ENCODE data around the gene SHB. TPM values are rescaled to one million over a fixed set of nuclear protein-coding genes. Genes with fewer than 3 reads are reported as not detected.
"Not testable (repeated sequence)": the region's sequence is repeated elsewhere in the genome, so short reads cannot be mapped to it uniquely, and the experiment has no call there.

Gene SHB
- total RNA-seq, 1 experiment from 2014 or later, result 20.7 TPM

GRCh38 chr9:37910271-37910670 lies 158.8 kb downstream of the SHB start:
- DNase-seq (ENCODE audit: low spot score), result no peak
- ChIA-PET POLR2A (ENCODE audit: low non-redundant PET) (no interaction called here), CTCF (no interaction called here)
- Histone ChIP-seq H3K36me3 (ENCODE audit: insufficient read depth, low read length, poor library complexity, severe bottlenecking) (no peaks in the 10 kb centered on the region), H3K27ac (ENCODE audit: low read depth, low read length, poor library complexity, severe bottlenecking) (no peak overlapping the region), H3K4me1 (ENCODE audit: insufficient read depth, low read length, poor library complexity, severe bottlenecking) (no peaks in the 10 kb centered on the region), H3K9me3 (ENCODE audit: low read depth, low read length, poor library complexity, severe bottlenecking) (no peaks in the 10 kb centered on the region), H3K4me3 (ENCODE audit: low read depth, low read length, poor library complexity, severe bottlenecking) (no peak overlapping the region), H3K27me3 (replicated peaks; ENCODE audit: insufficient read depth, low read depth, low read length, poor library complexity) (no peaks in the 10 kb centered on the region)
- BruUV-seq (replicated peaks), result no TSS peak
- intact Hi-C loops (cut with micrococcal nuclease; ENCODE audit: unreplicated experiment), result loop anchor here (10.0 kb wide), 1 partner anchor 525 kb away; no protein-coding TSS in a partner anchor
- TF ChIP-seq EZH2 (IDR thresholded peaks at IDR 0.05; ENCODE audit: borderline replicate concordance, low read depth, low read length, poor library complexity, severe bottlenecking) (no peak), CTCF (conservative IDR thresholded peaks at IDR 0.05; ENCODE audit: low read depth, low read length) (no peak)

DNA sequence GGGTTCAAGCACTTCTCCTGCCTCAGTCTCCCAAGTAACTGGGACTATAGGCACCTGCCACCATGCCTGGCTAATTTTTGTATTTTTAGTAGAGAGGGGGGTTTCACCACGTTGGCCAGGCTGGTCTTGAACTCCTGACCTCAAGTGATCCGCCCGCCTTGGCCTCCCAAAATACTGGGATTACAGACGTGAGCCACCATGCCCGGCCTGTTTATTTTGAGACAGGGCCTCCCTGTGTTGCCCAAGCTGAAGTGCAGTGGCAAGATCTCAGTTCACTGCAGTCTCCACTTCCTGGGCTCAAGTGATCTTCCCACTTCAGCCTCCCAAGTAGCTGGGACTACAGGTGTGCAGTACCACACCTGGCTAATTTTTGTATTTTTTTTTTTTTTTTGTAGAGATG lies 159.2 kb downstream of the SHB start:
- H3K4me1 ChIP-seq (ENCODE audit: insufficient read depth, low read length, poor library complexity, severe bottlenecking); H3K4me3 ChIP-seq (ENCODE audit: low read depth, low read length, poor library complexity, severe bottlenecking); H3K36me3 ChIP-seq (ENCODE audit: insufficient read depth, low read length, poor library complexity, severe bottlenecking); DNase-seq (ENCODE audit: low spot score); CTCF ChIA-PET; H3K9me3 ChIP-seq (ENCODE audit: low read depth, low read length, poor library complexity, severe bottlenecking); H3K27me3 ChIP-seq (replicated peaks; ENCODE audit: insufficient read depth, low read depth, low read length, poor library complexity); POLR2A ChIA-PET (ENCODE audit: low non-redundant PET); H3K27ac ChIP-seq (ENCODE audit: low read depth, low read length, poor library complexity, severe bottlenecking); BruUV-seq (replicated peaks): not testable (repeated sequence)
- intact Hi-C loops (cut with micrococcal nuclease; ENCODE audit: unreplicated experiment), result loop anchor here (10.0 kb wide), 3 partner anchors 65 to 525 kb away; partner anchors contain the start of gene TOMM5

- DNase-seq (ENCODE audit: low spot score), result no peak
- Histone ChIP-seq H3K27ac (ENCODE audit: low read depth, low read length, poor library complexity, severe bottlenecking) (no peak overlapping the region), H3K4me3 (ENCODE audit: low read depth, low read length, poor library complexity, severe bottlenecking) (no peak overlapping the region), H3K36me3 (ENCODE audit: insufficient read depth, low read length, poor library complexity, severe bottlenecking) (no peaks in the 10 kb centered on the region), H3K4me1 (ENCODE audit: insufficient read depth, low read length, poor library complexity, severe bottlenecking) (no peaks in the 10 kb centered on the region), H3K27me3 (replicated peaks; ENCODE audit: insufficient read depth, low read depth, low read length, poor library complexity) (no peaks in the 10 kb centered on the region), H3K9me3 (ENCODE audit: low read depth, low read length, poor library complexity, severe bottlenecking) (no peaks in the 10 kb centered on the region)
- intact Hi-C loops (cut with micrococcal nuclease; ENCODE audit: unreplicated experiment), result loop anchor here (10.0 kb wide), 2 partner anchors 65 to 315 kb away; partner anchors contain the start of gene TOMM5
- ChIA-PET POLR2A (ENCODE audit: low non-redundant PET) (no interaction called here), CTCF (no interaction called here)
- no TSS peak for BruUV-seq (replicated peaks)
- TF ChIP-seq EZH2 (IDR thresholded peaks at IDR 0.05; ENCODE audit: borderline replicate concordance, low read depth, low read length, poor library complexity, severe bottlenecking) (no peak), CTCF (conservative IDR thresholded peaks at IDR 0.05; ENCODE audit: low read depth, low read length) (no peak)
Measured at GRCh38 chr9:37909326-37909725, 159.7 kb downstream of the SHB start.

GRCh38 chr9:37908698-37909186 lies 160.3 kb downstream of the SHB start:
- no peaks in the 10 kb centered on the region for H3K9me3 ChIP-seq (ENCODE audit: low read depth, low read length, poor library complexity, severe bottlenecking)
- no peaks in the 10 kb centered on the region for H3K4me1 ChIP-seq (ENCODE audit: insufficient read depth, low read length, poor library complexity, severe bottlenecking)
- no TSS peak for BruUV-seq (replicated peaks)
- H3K27ac ChIP-seq (ENCODE audit: low read depth, low read length, poor library complexity, severe bottlenecking), result no peak overlapping the region
- POLR2A ChIA-PET (ENCODE audit: low non-redundant PET), result no interaction called here
- intact Hi-C loops (cut with micrococcal nuclease; ENCODE audit: unreplicated experiment), result loop anchor here (10.0 kb wide), 2 partner anchors 64 to 314 kb away; partner anchors contain the start of gene TOMM5
- no peak overlapping the region for H3K4me3 ChIP-seq (ENCODE audit: low read depth, low read length, poor library complexity, severe bottlenecking)
- no peak for TF ChIP-seq CTCF (conservative IDR thresholded peaks at IDR 0.05; ENCODE audit: low read depth, low read length)
- no peak for TF ChIP-seq EZH2 (IDR thresholded peaks at IDR 0.05; ENCODE audit: borderline replicate concordance, low read depth, low read length, poor library complexity, severe bottlenecking)
- H3K27me3 ChIP-seq (replicated peaks; ENCODE audit: insufficient read depth, low read depth, low read length, poor library complexity), result no peaks in the 10 kb centered on the region
- no peak for DNase-seq (ENCODE audit: low spot score)
- H3K36me3 ChIP-seq (ENCODE audit: insufficient read depth, low read length, poor library complexity, severe bottlenecking), result no peaks in the 10 kb centered on the region
- CTCF ChIA-PET, result no interaction called here

Measured in A673 (cell line).